ENCODE measurements around the gene SLC38A5. TPM values are rescaled to one million over a fixed set of nuclear protein-coding genes. Genes with fewer than 3 reads are reported as not detected.

SLC38A5 gene
- total RNA-seq, 1 donor from 2014 or later, result 2.6 TPM

DNA sequence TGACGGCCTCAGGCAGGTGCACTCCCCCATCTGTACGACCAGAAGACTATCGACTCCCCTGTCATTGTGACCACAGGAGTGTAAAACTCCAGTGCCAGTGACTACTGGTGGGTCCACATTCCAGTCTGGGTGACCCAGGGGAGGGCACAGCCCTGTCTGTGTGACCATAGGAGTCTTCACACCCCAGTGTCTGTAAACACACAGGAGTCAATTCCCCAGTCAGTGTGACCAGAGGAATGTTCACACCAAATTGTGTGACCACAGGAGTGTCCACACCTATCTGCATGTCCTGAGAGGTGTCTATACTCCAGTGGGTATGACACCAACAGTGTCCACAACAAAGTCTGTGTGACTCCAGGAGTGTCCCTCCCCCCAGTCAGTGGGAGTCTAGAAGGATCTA is 18.0 kb upstream of the SLC38A5 start:
- Mint-ChIP-seq H3K9me3 (ENCODE audit: low read depth) (peaks cover 9% of the 10 kb centered on the region), H3K27ac (ENCODE audit: unreplicated experiment) (peak overlapping the region; percentile 96), H3K4me1 (ENCODE audit: low read depth) (peaks cover 27% of the 10 kb centered on the region), H3K36me3 (ENCODE audit: low read depth) (peaks cover 4% of the 10 kb centered on the region), H3K27me3 (ENCODE audit: low read depth) (no peaks in the 10 kb centered on the region), H3K4me3 (ENCODE audit: unreplicated experiment) (no peak overlapping the region)
- TF ChIP-seq, protein P1, sequence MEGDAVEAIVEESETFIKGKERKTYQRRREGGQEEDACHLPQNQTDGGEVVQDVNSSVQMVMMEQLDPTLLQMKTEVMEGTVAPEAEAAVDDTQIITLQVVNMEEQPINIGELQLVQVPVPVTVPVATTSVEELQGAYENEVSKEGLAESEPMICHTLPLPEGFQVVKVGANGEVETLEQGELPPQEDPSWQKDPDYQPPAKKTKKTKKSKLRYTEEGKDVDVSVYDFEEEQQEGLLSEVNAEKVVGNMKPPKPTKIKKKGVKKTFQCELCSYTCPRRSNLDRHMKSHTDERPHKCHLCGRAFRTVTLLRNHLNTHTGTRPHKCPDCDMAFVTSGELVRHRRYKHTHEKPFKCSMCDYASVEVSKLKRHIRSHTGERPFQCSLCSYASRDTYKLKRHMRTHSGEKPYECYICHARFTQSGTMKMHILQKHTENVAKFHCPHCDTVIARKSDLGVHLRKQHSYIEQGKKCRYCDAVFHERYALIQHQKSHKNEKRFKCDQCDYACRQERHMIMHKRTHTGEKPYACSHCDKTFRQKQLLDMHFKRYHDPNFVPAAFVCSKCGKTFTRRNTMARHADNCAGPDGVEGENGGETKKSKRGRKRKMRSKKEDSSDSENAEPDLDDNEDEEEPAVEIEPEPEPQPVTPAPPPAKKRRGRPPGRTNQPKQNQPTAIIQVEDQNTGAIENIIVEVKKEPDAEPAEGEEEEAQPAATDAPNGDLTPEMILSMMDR (IDR thresholded peaks at IDR 0.05), result no peak
- peak; percentile 42 for DNase-seq (ENCODE audit: low spot score)

DNA sequence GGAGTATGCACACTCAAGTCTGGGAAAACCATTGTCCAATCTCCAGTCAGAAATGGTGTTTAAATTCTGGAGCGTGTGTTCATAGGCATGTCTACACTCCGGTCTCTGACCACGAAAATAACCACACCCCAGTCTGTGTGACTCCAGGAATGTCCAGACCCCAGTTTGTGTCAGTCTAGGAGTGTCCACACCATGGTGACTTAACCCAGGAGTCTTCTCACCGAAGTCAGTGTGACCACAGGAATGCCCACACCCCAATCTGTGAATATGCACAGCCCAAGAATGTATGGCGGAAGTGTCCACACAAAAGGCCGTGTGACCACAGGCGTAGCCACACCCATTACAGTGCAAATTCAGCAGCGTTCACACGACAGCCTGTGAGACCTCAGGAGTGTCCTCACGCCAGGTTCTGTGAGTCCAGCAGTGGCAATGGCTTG is 17.3 kb upstream of the SLC38A5 start:
- H3K36me3 Mint-ChIP-seq (ENCODE audit: low read depth), result peaks cover 5% of the 10 kb centered on the region
- H3K27me3 Mint-ChIP-seq (ENCODE audit: low read depth), result no peaks in the 10 kb centered on the region
- TF ChIP-seq, protein P1 (IDR thresholded peaks at IDR 0.05), result no peak
- peaks cover 24% of the 10 kb centered on the region for H3K4me1 Mint-ChIP-seq (ENCODE audit: low read depth)
- peak; percentile 69 for DNase-seq (ENCODE audit: low spot score)
- no peak overlapping the region for H3K4me3 Mint-ChIP-seq (ENCODE audit: unreplicated experiment)
- H3K27ac Mint-ChIP-seq (ENCODE audit: unreplicated experiment), result peak overlapping the region; percentile 96
- H3K9me3 Mint-ChIP-seq (ENCODE audit: low read depth), result peaks cover 9% of the 10 kb centered on the region

DNA sequence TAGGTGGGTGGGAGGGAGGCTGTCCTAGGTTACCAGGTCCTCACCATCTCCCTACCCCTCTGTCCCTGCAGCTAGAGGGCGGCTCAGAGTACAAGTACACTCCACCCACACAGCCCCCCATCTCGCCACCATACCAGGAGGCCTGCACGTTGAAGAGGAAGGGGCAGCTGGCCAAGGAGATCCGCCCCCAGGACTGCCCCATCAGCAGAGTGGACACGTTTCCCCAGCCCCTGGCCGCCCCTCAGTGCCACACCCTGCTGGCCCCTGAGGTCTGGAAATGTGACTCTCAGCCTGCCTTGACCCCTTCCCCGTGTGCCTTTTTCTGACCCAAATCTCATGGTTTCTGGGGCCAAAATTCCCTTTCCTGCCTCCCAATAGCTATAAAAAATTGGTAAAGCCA is 12.5 kb upstream of the SLC38A5 start:
- H3K36me3 Mint-ChIP-seq (ENCODE audit: low read depth), result peaks cover 18% of the 10 kb centered on the region
- TF ChIP-seq, protein P1 (IDR thresholded peaks at IDR 0.05), result no peak
- no peaks in the 10 kb centered on the region for H3K27me3 Mint-ChIP-seq (ENCODE audit: low read depth)
- peaks cover 11% of the 10 kb centered on the region for H3K9me3 Mint-ChIP-seq (ENCODE audit: low read depth)
- H3K4me1 Mint-ChIP-seq (ENCODE audit: low read depth), result peaks cover 21% of the 10 kb centered on the region
- H3K27ac Mint-ChIP-seq (ENCODE audit: unreplicated experiment), result no peak overlapping the region
- H3K4me3 Mint-ChIP-seq (ENCODE audit: unreplicated experiment), result no peak overlapping the region
- no peak for DNase-seq (ENCODE audit: low spot score)

DNA sequence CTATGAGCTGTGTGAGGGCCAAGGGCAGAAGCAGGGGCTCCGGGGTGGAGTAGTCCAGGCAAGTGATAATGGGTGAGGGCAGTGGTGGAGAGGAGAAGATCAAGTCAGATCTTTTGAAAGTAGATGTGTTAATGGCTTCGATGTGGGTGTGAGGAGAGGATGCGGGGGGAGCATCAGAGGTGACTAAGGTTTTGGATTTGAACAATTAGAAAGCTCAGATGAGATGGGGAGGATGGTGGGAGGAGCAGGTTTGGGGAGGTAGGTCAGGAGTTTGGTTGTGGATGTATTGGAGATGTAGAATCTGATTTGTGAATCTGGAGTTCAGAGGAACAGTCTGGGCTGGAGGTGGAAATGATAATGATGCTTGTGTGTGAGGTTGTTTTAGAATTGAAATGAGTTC is 10.5 kb upstream of the SLC38A5 start:
- TF ChIP-seq, protein P1 (IDR thresholded peaks at IDR 0.05), result no peak
- H3K9me3 Mint-ChIP-seq (ENCODE audit: low read depth), result peaks cover 9% of the 10 kb centered on the region
- peak overlapping the region; percentile 58 for H3K27ac Mint-ChIP-seq (ENCODE audit: unreplicated experiment)
- no peaks in the 10 kb centered on the region for H3K27me3 Mint-ChIP-seq (ENCODE audit: low read depth)
- no peak for DNase-seq (ENCODE audit: low spot score)
- H3K4me3 Mint-ChIP-seq (ENCODE audit: unreplicated experiment), result no peak overlapping the region
- peaks cover 14% of the 10 kb centered on the region for H3K36me3 Mint-ChIP-seq (ENCODE audit: low read depth)
- peaks cover 20% of the 10 kb centered on the region for H3K4me1 Mint-ChIP-seq (ENCODE audit: low read depth)

DNA sequence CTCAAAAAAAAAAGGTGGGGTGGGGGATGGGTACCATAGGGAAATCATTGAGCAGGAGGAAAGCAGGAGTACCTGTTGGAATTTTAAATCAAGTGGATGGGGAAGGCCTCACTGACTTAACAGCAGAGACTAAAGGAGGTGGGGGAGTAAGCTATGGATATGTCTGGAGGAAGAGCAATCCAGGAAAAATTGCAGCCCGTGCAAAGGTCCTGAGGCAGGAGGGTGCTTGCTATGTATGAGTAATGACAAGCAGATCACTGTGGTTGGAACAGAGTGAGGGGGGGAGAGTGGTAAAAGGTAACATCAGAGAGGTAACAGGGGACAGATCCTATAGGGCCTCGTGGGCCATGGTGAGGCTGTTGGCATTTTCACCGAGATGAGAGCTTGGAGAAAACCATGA is 10.1 kb upstream of the SLC38A5 start:
- Mint-ChIP-seq H3K27ac (ENCODE audit: unreplicated experiment) (peak overlapping the region; percentile 12), H3K9me3 (ENCODE audit: low read depth) (peaks cover 9% of the 10 kb centered on the region)
- TF ChIP-seq, protein P1 (IDR thresholded peaks at IDR 0.05), result no peak

More for the DNA sequence above, 10.1 kb upstream of the SLC38A5 start:
- Mint-ChIP-seq H3K36me3 (ENCODE audit: low read depth) (peaks cover 14% of the 10 kb centered on the region), H3K4me3 (ENCODE audit: unreplicated experiment) (no peak overlapping the region), H3K4me1 (ENCODE audit: low read depth) (peaks cover 22% of the 10 kb centered on the region), H3K27me3 (ENCODE audit: low read depth) (no peaks in the 10 kb centered on the region)
- DNase-seq (ENCODE audit: low spot score), result no peak

Measured in chondrocyte (in vitro differentiated cells).